Activated CD4-positive, alpha-beta T cell treated with anti-CD3 and anti-CD28 coated beads for 36 hours (primary cell): Measurements from ENCODE around the gene NRP1. TPM values are rescaled to one million over a fixed set of nuclear protein-coding genes. Genes with fewer than 3 reads are reported as not detected.

Source experiments
- ATAC-seq: fragments of 200-7000 bp; cut with Tn5 transposase; one replicate; pipeline ENCODE4 v1.10.0; 2021; ENCODE audit warnings: mild to moderate bottlenecking, moderate library complexity
- CTCF ChIA-PET: fragments of 350-600 bp; sonication (Branson Sonifier 250); formaldehyde crosslinking; loops from one replicate; lab custom pipeline; 2021; ENCODE audit warnings: antibody characterized with exemption; lab: Charles Lee
- POLR2A ChIA-PET: fragments of 350-600 bp; sonication (Branson Sonifier 250); formaldehyde crosslinking; loops from one replicate; lab custom pipeline; 2021; ENCODE audit warnings: antibody characterized with exemption, inconsistent platforms; lab: Charles Lee
- DNase-seq: peaks from one replicate; pipeline ENCODE4 v3.0.0-alpha.2; 2020
- H3K27ac Mint-ChIP-seq: one replicate; pipeline ENCODE4 v1.8.0; 2021; ENCODE audit warnings: mixed read lengths
- H3K27me3 Mint-ChIP-seq: one replicate; pipeline ENCODE4 v1.8.0; 2021; ENCODE audit warnings: mixed read lengths
- H3K36me3 Mint-ChIP-seq: one replicate; pipeline ENCODE4 v1.8.0; 2021; ENCODE audit warnings: low read depth, mixed read lengths
- H3K4me1 Mint-ChIP-seq: one replicate; pipeline ENCODE4 v1.8.0; 2021; ENCODE audit warnings: mixed read lengths
- H3K4me3 Mint-ChIP-seq: one replicate; pipeline ENCODE4 v1.8.0; 2021; ENCODE audit warnings: mild to moderate bottlenecking, moderate library complexity, mixed read lengths
- H3K9me3 Mint-ChIP-seq: one replicate; pipeline ENCODE4 v1.8.0; 2021; ENCODE audit warnings: low read depth, mixed read lengths
- intact Hi-C, 2 experiments: fragments of 100-400 bp; cut with DNase I in 1 of 2; cut with micrococcal nuclease in 1 of 2; formaldehyde crosslinking; loops; one replicate each; pipeline versions ENCODE4 v1.14.2 to v1.15.1; 2022 to 2024; cut with DNase I, micrococcal nuclease
- total RNA-seq, 2 experiments: library from RNA; stranded (reverse); gene quantifications; one replicate each; pipeline ENCODE4 v1.2.3, GENCODE V29; 2021

NRP1 gene
- total RNA-seq, 2 experiments from 2014 or later = 0.21 to 0.44 TPM

DNA sequence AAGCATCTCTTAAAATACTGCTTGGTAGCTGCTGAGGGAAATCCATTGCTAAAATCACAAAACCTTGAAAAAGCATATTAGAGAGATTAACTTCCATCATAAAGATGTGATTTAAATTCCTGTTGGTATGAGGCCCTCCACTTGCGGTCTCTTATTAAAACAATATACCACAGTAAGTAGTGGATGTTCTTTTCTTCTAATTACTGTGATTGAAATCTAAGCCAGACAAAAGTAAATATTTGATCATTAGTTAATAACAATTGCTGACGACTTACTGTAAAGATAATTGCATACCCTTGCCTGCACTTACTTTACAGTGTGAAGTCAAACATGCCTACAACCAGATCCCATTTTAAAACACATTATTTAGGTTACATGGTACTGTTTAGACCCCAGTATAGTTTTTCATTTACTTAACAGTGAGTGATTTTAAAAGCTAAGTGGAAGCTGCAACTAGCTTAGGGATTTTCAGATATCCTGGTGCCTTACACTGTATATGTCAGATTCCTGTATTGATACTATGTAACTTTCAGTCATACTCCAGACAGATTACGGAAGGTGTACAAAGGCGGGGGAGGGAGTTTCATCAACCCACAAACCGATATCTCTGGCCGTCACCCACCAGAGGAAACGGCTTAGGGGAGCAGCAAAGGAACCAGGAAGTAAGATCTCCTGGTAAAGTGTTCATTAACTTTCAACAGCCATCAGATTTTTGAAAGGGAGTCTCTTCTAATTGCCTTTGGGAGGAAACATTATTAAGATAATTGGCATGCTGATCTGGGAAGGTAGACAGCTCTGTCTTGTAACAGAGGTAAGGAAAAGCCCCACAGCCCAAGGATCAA lies 986 bp downstream of the NRP1 start:
- DNase-seq (peak; percentile 40), ATAC-seq (peak; percentile 20)
- peak overlapping the region; percentile 3 for H3K27ac Mint-ChIP-seq
- peaks cover 65% of the 10 kb centered on the region for H3K27me3 Mint-ChIP-seq
- ChIA-PET CTCF (interaction anchor here (0.7 to 5.3 kb wide), 13 partner anchors 9 to 1305 kb away, joined by 3 to 23 read pairs (median 3); no protein-coding TSS in a partner anchor), POLR2A (no interaction called here)
- peak overlapping the region; percentile 60 for H3K4me3 Mint-ChIP-seq
- H3K9me3 Mint-ChIP-seq = no peaks in the 10 kb centered on the region
- no peaks in the 10 kb centered on the region for H3K36me3 Mint-ChIP-seq
- peaks cover 18% of the 10 kb centered on the region for H3K4me1 Mint-ChIP-seq
- intact Hi-C loops = loop anchor here (2.0 to 10.0 kb wide), 6 partner anchors 91 to 791 kb away; no protein-coding TSS in a partner anchor

DNA sequence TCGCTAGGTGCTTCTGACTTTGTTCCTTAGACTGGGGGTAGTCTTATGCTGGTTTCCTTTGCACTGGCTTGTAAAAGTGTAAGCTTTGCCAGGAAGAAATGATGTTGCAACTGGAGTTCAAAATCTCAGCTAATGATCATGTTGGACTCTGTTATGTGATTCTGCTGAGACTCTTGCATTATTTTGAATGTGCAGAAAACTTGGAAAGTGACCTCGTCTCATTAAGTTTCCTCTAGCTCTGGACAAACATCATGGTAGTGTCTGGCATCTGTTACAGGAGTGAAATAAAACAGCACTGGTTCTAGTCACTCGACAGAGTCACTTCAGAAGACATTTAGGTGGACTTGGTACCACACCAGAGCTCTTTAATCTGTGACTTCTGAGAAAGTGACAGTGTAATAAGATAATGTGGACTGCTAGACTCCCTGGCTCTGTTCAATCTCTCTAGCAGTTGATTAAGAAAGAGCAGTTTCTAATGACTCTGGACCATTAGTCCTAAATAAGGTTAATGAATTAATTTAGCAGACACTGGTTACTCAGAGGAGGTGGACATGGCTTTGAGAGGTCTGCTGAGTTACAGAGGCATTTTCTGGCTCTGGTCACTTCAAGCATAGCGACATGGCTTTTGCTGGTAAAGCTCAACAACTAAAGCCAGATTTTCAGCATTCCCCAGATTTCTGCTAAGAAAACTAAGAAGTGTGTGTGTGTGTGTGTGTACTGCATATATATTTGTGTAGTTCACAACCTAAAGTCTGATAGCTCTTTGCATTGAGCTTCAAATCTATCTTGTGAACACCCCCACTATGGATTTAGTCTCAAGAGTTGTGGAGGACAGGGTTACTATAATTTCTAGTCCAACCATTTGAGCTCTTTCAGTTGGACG lies 2.0 kb downstream of the NRP1 start:
- POLR2A ChIA-PET = no interaction called here

DNA sequence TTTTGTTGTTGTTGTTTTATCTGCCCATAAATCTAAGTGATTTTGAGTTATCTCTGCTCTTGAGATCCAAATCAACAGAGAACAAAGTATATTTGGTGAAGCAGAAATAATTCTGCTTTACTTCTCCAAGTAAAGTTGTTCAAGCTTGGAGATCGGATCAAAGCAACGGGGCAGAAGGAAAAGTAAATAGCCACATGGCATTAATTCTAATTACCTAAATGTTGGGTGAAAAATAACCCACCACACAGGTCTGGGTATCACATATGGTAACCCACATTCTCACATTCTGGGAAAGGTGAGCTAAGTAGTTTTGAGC lies 3.1 kb downstream of the NRP1 start:
- no peak overlapping the region for H3K27ac Mint-ChIP-seq
- CTCF ChIA-PET = interaction anchor here (0.6 to 5.3 kb wide), 14 partner anchors 8 to 1307 kb away, joined by 3 to 23 read pairs (median 3); no protein-coding TSS in a partner anchor
- no peak overlapping the region for H3K4me3 Mint-ChIP-seq
- H3K27me3 Mint-ChIP-seq = peaks cover 63% of the 10 kb centered on the region
- ATAC-seq (no peak), DNase-seq (no peak)
- no peaks in the 10 kb centered on the region for H3K36me3 Mint-ChIP-seq
- intact Hi-C loops = loop anchor here (5.0 to 10.0 kb wide), 5 partner anchors 93 to 793 kb away; no protein-coding TSS in a partner anchor
- POLR2A ChIA-PET = no interaction called here
- peaks cover 18% of the 10 kb centered on the region for H3K4me1 Mint-ChIP-seq
- H3K9me3 Mint-ChIP-seq = no peaks in the 10 kb centered on the region

More for the DNA sequence above, 2.0 kb downstream of the NRP1 start:
- Mint-ChIP-seq H3K36me3 (no peaks in the 10 kb centered on the region), H3K9me3 (no peaks in the 10 kb centered on the region), H3K4me3 (no peak overlapping the region), H3K27me3 (peaks cover 67% of the 10 kb centered on the region), H3K4me1 (peaks cover 18% of the 10 kb centered on the region), H3K27ac (no peak overlapping the region)
- intact Hi-C loops = loop anchor here (2.0 to 10.0 kb wide), 6 partner anchors 92 to 792 kb away; no protein-coding TSS in a partner anchor
- DNase-seq (no peak), ATAC-seq (no peak)
- CTCF ChIA-PET = interaction anchor here (0.6 to 5.3 kb wide), 20 partner anchors 9 to 1306 kb away, joined by 3 to 23 read pairs (median 3); no protein-coding TSS in a partner anchor

DNA sequence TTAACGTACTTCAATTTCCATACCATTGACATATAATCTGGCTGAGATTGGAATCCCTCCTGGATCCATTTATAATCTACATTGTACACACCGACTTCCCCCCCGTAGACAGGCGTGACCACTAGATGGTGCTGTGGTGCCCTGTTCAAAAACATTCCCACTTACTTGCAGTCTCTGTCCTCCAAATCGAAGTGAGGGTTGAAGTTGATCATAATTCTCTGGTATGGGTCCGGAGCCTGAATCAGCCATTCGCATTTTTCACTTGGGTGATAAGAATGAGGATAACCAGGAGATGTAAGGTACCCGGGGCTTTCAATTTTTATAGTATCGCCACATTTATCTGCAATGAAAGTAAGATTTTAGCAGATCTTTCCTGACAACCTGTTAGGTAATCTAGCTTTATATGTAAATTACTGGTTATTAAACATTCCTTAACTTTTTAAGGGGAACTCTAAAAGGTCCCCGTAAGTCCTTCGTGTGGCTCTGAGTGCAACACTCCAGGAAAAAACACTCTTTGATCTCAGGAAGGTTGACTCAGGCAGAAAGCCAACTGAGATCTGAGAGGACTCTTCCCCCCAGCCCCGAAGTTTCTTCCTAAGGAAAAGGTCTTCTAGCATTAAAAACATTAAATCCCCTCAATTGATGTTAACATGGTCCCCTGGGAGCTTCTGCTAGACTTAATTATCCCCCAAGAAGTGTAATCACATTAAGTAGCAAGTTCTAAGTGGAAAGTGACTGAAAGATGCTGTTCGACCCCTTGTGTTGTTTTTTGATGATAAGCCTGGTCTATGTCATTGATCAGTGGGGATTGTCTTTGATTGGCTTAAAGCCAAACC lies 3.7 kb downstream of the NRP1 start:
- peaks cover 16% of the 10 kb centered on the region for H3K4me1 Mint-ChIP-seq
- DNase-seq = peak; percentile 89
- H3K27ac Mint-ChIP-seq = no peak overlapping the region
- peaks cover 62% of the 10 kb centered on the region for H3K27me3 Mint-ChIP-seq
- ATAC-seq = peak; percentile 37
- no peak overlapping the region for H3K4me3 Mint-ChIP-seq
- ChIA-PET CTCF (interaction anchor here (0.6 to 5.3 kb wide), 10 partner anchors 17 to 1308 kb away, joined by 3 to 23 read pairs (median 3); no protein-coding TSS in a partner anchor), POLR2A (no interaction called here)
- H3K9me3 Mint-ChIP-seq = no peaks in the 10 kb centered on the region
- no peaks in the 10 kb centered on the region for H3K36me3 Mint-ChIP-seq
- intact Hi-C loops = loop anchor here (1.0 to 10.0 kb wide), 7 partner anchors 94 to 1308 kb away; no protein-coding TSS in a partner anchor

DNA sequence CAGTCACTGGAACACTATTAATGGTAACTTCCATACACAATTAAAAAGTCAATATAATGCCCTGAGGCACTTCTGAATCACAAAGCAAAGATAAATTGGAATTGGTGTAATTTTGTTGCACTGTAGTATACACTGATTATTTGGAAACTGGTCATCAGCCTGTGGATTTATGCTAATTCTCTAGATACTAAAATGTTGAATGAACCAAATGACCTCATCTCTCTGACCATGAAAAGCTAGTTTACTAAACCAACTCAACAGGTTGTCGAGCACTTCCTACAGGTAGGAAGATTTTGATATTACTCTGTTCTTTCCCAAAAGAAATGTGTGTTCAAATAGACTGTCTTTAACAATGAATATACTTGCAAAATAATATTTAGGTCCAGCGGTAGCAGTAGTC lies 5.3 kb downstream of the NRP1 start:
- no peak for ATAC-seq
- no peak for DNase-seq
- Mint-ChIP-seq H3K36me3 (no peaks in the 10 kb centered on the region), H3K4me1 (peaks cover 16% of the 10 kb centered on the region), H3K27me3 (peaks cover 57% of the 10 kb centered on the region), H3K27ac (no peak overlapping the region), H3K9me3 (no peaks in the 10 kb centered on the region), H3K4me3 (no peak overlapping the region)
- CTCF ChIA-PET = interaction anchor here (1.2 to 2.4 kb wide), 2 partner anchors 10 to 136 kb away, joined by 3 to 12 read pairs; no protein-coding TSS in a partner anchor
- intact Hi-C loops = no loop called here
- POLR2A ChIA-PET = no interaction called here

DNA sequence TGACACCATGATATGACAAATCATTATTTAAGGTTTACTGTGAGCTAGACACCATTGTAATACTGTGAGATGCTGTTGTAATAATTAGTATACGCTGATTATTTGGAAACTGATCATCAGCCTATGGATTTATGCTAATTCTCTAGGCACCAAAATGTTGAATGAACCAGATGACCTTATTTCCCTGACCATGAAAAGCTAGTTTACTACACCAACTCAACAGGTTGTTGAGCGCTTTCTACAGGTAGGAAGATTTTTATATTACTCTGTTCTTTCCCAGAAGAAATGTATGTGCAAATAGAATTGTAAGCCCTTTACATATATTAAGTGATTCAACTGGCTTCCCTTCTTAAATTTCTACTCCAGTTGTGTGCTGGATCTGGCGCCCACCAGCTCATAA lies 6.2 kb downstream of the NRP1 start:
- DNase-seq (no peak), ATAC-seq (no peak)
- Mint-ChIP-seq H3K4me3 (no peak overlapping the region), H3K4me1 (peaks cover 9% of the 10 kb centered on the region), H3K9me3 (no peaks in the 10 kb centered on the region), H3K27me3 (peaks cover 50% of the 10 kb centered on the region), H3K36me3 (no peaks in the 10 kb centered on the region), H3K27ac (no peak overlapping the region)
- ChIA-PET POLR2A (no interaction called here), CTCF (interaction anchor here (1.2 to 2.4 kb wide), 3 partner anchors 10 to 135 kb away, joined by 3 to 12 read pairs (median 3); no protein-coding TSS in a partner anchor)
- intact Hi-C loops = no loop called here

DNA sequence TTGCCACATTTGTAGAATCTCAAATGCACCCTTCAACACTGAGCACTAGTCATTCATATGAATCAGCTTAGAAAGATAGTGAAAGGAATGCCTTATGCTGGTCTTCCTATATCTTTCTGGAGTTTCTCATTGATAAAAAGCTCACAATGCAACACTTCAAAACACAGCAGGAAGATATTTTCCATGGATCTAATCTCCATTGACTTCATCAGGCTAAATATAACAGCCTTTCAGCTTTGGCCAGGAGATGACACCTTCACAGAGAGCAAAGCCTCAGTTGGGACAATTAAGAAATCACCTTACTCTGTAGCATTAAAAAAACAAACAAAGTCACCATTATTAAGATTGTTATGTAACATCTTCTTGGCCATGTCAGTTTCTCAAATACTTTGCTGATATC lies 6.7 kb downstream of the NRP1 start:
- H3K9me3 Mint-ChIP-seq = no peaks in the 10 kb centered on the region
- peaks cover 8% of the 10 kb centered on the region for H3K4me1 Mint-ChIP-seq
- ChIA-PET CTCF (interaction anchor here (1.0 to 2.4 kb wide), 3 partner anchors 10 to 137 kb away, joined by 3 to 12 read pairs (median 3); no protein-coding TSS in a partner anchor), POLR2A (no interaction called here)
- no peak overlapping the region for H3K4me3 Mint-ChIP-seq
- H3K27me3 Mint-ChIP-seq = peaks cover 45% of the 10 kb centered on the region
- ATAC-seq = no peak
- no peaks in the 10 kb centered on the region for H3K36me3 Mint-ChIP-seq
- intact Hi-C loops = no loop called here
- DNase-seq = no peak
- H3K27ac Mint-ChIP-seq = no peak overlapping the region

DNA sequence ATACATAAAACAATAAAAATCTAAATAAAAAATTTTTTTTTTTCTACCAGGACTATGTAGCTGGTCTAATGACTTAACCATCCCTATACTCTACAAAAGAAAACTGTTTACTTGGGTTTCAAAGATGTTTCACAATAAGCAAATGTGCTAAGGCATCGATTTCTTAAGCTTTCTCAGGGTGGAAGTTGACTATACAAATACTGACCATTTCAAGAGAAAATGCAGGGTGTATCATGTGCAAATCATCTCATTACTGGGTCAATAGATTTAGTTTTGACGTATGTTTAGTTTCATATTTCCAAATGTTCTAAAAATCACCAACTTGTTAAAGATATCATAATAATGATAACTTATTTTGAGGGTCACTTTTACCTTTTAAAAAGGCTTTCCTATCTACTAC lies 7.5 kb downstream of the NRP1 start:
- ChIA-PET POLR2A (no interaction called here), CTCF (interaction anchor here (0.6 to 2.4 kb wide), 4 partner anchors 11 to 138 kb away, joined by 3 to 12 read pairs (median 3); no protein-coding TSS in a partner anchor)
- peaks cover 37% of the 10 kb centered on the region for H3K27me3 Mint-ChIP-seq
- DNase-seq (no peak), ATAC-seq (no peak)
- H3K36me3 Mint-ChIP-seq = no peaks in the 10 kb centered on the region
- no peak overlapping the region for H3K4me3 Mint-ChIP-seq
- H3K9me3 Mint-ChIP-seq = no peaks in the 10 kb centered on the region
- intact Hi-C loops = no loop called here
- no peak overlapping the region for H3K27ac Mint-ChIP-seq
- peaks cover 8% of the 10 kb centered on the region for H3K4me1 Mint-ChIP-seq

DNA sequence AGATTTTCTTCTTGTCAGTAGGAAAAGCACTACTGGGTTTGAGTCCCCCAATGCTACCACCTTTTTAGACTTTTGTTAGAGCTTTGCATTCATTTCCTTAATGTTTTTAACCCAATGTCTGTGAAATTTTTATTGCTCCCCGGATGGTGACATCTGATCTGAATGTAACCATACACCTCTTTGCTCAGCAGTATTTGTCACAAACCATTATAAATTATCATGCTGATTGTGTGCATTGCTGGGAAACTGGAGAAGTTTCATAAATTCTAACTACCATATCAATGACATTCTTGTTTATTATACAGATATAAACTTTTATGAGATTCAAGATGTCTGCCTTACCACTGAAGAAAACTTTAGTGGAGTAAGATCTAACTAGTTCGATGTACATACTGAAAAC lies 8.5 kb downstream of the NRP1 start:
- peaks cover 32% of the 10 kb centered on the region for H3K27me3 Mint-ChIP-seq
- no peaks in the 10 kb centered on the region for H3K36me3 Mint-ChIP-seq
- H3K27ac Mint-ChIP-seq = no peak overlapping the region
- H3K4me1 Mint-ChIP-seq = peaks cover 5% of the 10 kb centered on the region
- ATAC-seq (no peak), DNase-seq (no peak)
- no peaks in the 10 kb centered on the region for H3K9me3 Mint-ChIP-seq
- no peak overlapping the region for H3K4me3 Mint-ChIP-seq
- intact Hi-C loops = no loop called here
- ChIA-PET POLR2A (no interaction called here), CTCF (no interaction called here)

DNA sequence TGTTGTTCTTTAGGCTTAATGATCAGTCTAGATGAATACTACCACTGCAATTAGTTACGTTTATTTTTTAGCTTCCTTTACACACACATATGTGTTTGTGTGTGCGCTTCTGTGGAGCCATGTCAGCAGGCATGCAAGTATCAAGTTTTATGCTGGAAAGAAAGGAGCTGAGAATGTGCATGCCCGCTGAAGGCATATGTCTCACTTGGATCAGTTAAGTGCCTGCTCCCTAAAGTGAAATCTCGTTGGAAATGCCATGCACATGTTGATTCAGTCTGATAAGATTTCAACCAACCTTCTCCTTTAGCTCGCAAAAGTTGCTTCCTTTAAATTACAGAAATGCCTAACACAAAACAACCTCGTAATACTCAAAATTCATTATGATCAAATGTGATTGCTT lies 10.7 kb downstream of the NRP1 start:
- no peak overlapping the region for H3K4me3 Mint-ChIP-seq
- intact Hi-C loops = no loop called here
- ATAC-seq = no peak
- ChIA-PET CTCF (interaction anchor here (1.0 to 2.5 kb wide), 3 partner anchors 9 to 1314 kb away, joined by 3 to 14 read pairs (median 3); partner anchors contain the start of gene NRP1), POLR2A (no interaction called here)
- H3K4me1 Mint-ChIP-seq = no peaks in the 10 kb centered on the region
- H3K27me3 Mint-ChIP-seq = peaks cover 19% of the 10 kb centered on the region
- DNase-seq = no peak
- no peak overlapping the region for H3K27ac Mint-ChIP-seq
- H3K36me3 Mint-ChIP-seq = no peaks in the 10 kb centered on the region
- no peaks in the 10 kb centered on the region for H3K9me3 Mint-ChIP-seq
